ENCODE data around the gene KRTAP5-3. TPM values are rescaled to one million over a fixed set of nuclear protein-coding genes. Genes with fewer than 3 reads are reported as not detected.
A peak's percentile ranks its signal among the peaks of the same experiment; 100 is the strongest.

KRTAP5-3 gene
- total and polyA plus RNA-seq, 2 donors (not counting 1 experiment from before 2014, with no cell fraction given): not detected

- CTCF ChIA-PET: interaction anchor here (1.1 to 4.5 kb wide), 2 partner anchors 9 to 11 kb away, joined by 3 to 28 read pairs; no protein-coding TSS in a partner anchor
- Mint-ChIP-seq H3K4me3 (no peak overlapping the region), H3K9me3 (ENCODE audit: insufficient read depth) (no peaks in the 10 kb centered on the region)
Observed at GRCh38 chr11:1566381-1567051, 41.7 kb downstream of the KRTAP5-3 start.

More at GRCh38 chr11:1566381-1567051, 41.7 kb downstream of the KRTAP5-3 start:
- ATAC-seq (ENCODE audit: low read depth) (no peak), DNase-seq (no peak)
- POLR2A ChIA-PET: no interaction called here
- peaks cover 9% of the 10 kb centered on the region for H3K27me3 Mint-ChIP-seq
- H3K4me1 Mint-ChIP-seq: peaks cover 9% of the 10 kb centered on the region
- H3K4me2 ChIP-seq (replicated peaks; ENCODE audit: low read depth, low read length, poor library complexity, severe bottlenecking): no peak overlapping the region
- no peaks in the 10 kb centered on the region for H3K79me2 ChIP-seq (ENCODE audit: control insufficient read depth, insufficient read depth, low read length)
- intact Hi-C loops (cut with micrococcal nuclease): no loop called here
- H3K27ac ChIP-seq (ENCODE audit: low read length in 2 of 2): no peak overlapping the region
- H3K9ac ChIP-seq (ENCODE audit: low read length): no peak overlapping the region
- no peaks in the 10 kb centered on the region for H3K36me3 ChIP-seq (replicated peaks in 1 of 2; ENCODE audit: control extremely low read depth in 1 of 2, control insufficient read depth in 1 of 2, extremely low read depth in 1 of 2, insufficient read depth in 2 of 2, low read length in 1 of 2)
- H4K20me1 ChIP-seq (ENCODE audit: control insufficient read depth, insufficient read depth, low read length, poor library complexity, severe bottlenecking): no peaks in the 10 kb centered on the region
- peak overlapping the region; percentile 53 for H3K27ac Mint-ChIP-seq
- H3K4me3 ChIP-seq (ENCODE audit: control extremely low read depth in 1 of 5, extremely low read depth in 1 of 5, insufficient read depth in 1 of 5, low read depth in 2 of 5, low read length in 4 of 5): no peak overlapping the region
- H2AFZ ChIP-seq (ENCODE audit: insufficient read depth, low read depth, low read length, poor library complexity, severe bottlenecking): no peak overlapping the region
- TF ChIP-seq EZH2 (IDR thresholded peaks at IDR 0.05; ENCODE audit: borderline replicate concordance, insufficient read depth, low read depth, low read length, poor library complexity, severe bottlenecking): no peak
- TF ChIP-seq CTCF (IDR thresholded peaks at IDR 0.05): no peak
- peaks cover 12 to 13% of the 10 kb centered on the region in 2 donors for H3K4me1 ChIP-seq (ENCODE audit: control insufficient read depth in 2 of 2, insufficient read depth in 2 of 2, low read length in 2 of 2)
- peaks cover 0 to 40% (median 7%) of the 10 kb centered on the region in 4 experiments for H3K27me3 ChIP-seq (replicated peaks in 1 of 4; ENCODE audit: control extremely low read depth in 1 of 4, control insufficient read depth in 3 of 4, insufficient read depth in 4 of 4, low read length in 3 of 4)
- H3K9me3 ChIP-seq (ENCODE audit: control extremely low read depth in 1 of 3, control insufficient read depth in 2 of 3, insufficient read depth in 1 of 3, low read length in 2 of 3): peaks cover 0 to 11% (median 0%) of the 10 kb centered on the region in 3 donors
- 82% methylated on average over 18 of the region's 20 CpGs for WGBS (ENCODE audit: insufficient coverage)
